Endothelial cell (in vitro differentiated cells): ENCODE measurements around the gene LCE1C. TPM values are rescaled to one million over a fixed set of nuclear protein-coding genes. Genes with fewer than 3 reads are reported as not detected.

Source experiments
- DNase-seq: peaks from one replicate; pipeline ENCODE4 v3.0.0; 2021; ENCODE audit warnings: low spot score
- H3K27ac Mint-ChIP-seq: one replicate; pipeline ENCODE4 v1.8.0; 2021; ENCODE audit warnings: mixed read lengths, inconsistent platforms; ENCODE audit not compliant: unreplicated experiment
- H3K27me3 Mint-ChIP-seq: one replicate; pipeline ENCODE4 v1.8.0; 2021; ENCODE audit warnings: mild to moderate bottlenecking, moderate library complexity, mixed read lengths, inconsistent platforms; ENCODE audit not compliant: unreplicated experiment
- H3K36me3 Mint-ChIP-seq: one replicate; pipeline ENCODE4 v1.8.0; 2021; ENCODE audit warnings: mild to moderate bottlenecking, low read depth, mixed read lengths, inconsistent platforms; ENCODE audit not compliant: unreplicated experiment
- H3K4me1 Mint-ChIP-seq: one replicate; pipeline ENCODE4 v1.8.0; 2021; ENCODE audit warnings: mild to moderate bottlenecking, mixed read lengths, inconsistent platforms; ENCODE audit not compliant: unreplicated experiment
- H3K4me3 Mint-ChIP-seq: one replicate; pipeline ENCODE4 v1.8.0; 2021; ENCODE audit warnings: mild to moderate bottlenecking, mixed read lengths, inconsistent platforms; ENCODE audit not compliant: unreplicated experiment
- H3K9me3 Mint-ChIP-seq: one replicate; pipeline ENCODE4 v1.8.0; 2021; ENCODE audit warnings: mixed read lengths, inconsistent platforms; ENCODE audit not compliant: unreplicated experiment
- long read RNA-seq: library from polyadenylated mRNA; unstranded; transcript quantifications from one replicate; pipeline ENCODE4 v2.0.0, GENCODE V29; 2020; ENCODE audit not compliant: unreplicated experiment
- total RNA-seq: library from RNA; stranded (reverse); fragmentation: NEBNext Ultra II Directional; extraction: Animal tissue kit (Norgen Biotek cat#: 25700); gene quantifications from one replicate; pipeline ENCODE4 v1.2.1, GENCODE V29; 2021; ENCODE audit not compliant: unreplicated experiment
- TF ChIP-seq, protein P1 (sequence below): fragments of 200-600 bp; sonication (generic); IDR thresholded peaks from one replicate; pipeline ENCODE4 v1.5.0; 2021; ENCODE audit warnings: antibody characterized with exemption; ENCODE audit not compliant: unreplicated experiment

LCE1C gene, protein sequence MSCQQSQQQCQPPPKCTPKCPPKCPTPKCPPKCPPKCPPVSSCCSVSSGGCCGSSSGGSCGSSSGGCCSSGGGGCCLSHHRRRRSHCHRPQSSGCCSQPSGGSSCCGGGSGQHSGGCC
- total RNA-seq, result not detected
- long read RNA-seq, result 0 reads

DNA sequence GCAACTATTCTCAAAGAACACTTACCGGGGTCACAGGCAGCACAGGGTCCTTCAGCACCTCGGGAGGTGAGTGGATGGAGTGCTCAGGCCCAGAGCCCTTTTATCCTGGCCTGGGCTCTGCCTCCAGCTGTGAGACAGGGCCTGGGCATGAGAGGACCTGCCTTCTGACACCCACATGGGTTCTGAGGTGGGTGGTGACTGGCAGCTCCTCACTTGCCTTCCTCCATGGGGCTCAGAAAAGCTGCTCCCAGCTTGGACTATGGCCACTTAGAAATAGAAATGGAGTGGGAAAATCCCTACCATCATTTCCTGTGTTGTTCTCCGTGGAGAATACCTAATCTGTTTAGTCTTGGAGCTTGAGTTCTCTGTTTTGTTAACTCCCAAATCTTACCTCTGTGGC lies at the start of gene LCE1C:
Gene LCE1C (minus strand): TSS at position 76 of the 400 bp plus-strand sequence. CDS start 1,173 bp downstream, outside the sequence.
- Mint-ChIP-seq H3K36me3 (no peaks in the 10 kb centered on the region), H3K27ac (no peak within 1 kb of the TSS), H3K4me1 (no peaks in the 10 kb centered on the region), H3K27me3 (peaks cover 2% of the 10 kb centered on the region), H3K9me3 (no peaks in the 10 kb centered on the region), H3K4me3 (no peak within 1 kb of the TSS)
- DNase-seq, result no peak
- TF ChIP-seq, protein P1, sequence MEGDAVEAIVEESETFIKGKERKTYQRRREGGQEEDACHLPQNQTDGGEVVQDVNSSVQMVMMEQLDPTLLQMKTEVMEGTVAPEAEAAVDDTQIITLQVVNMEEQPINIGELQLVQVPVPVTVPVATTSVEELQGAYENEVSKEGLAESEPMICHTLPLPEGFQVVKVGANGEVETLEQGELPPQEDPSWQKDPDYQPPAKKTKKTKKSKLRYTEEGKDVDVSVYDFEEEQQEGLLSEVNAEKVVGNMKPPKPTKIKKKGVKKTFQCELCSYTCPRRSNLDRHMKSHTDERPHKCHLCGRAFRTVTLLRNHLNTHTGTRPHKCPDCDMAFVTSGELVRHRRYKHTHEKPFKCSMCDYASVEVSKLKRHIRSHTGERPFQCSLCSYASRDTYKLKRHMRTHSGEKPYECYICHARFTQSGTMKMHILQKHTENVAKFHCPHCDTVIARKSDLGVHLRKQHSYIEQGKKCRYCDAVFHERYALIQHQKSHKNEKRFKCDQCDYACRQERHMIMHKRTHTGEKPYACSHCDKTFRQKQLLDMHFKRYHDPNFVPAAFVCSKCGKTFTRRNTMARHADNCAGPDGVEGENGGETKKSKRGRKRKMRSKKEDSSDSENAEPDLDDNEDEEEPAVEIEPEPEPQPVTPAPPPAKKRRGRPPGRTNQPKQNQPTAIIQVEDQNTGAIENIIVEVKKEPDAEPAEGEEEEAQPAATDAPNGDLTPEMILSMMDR, result no peak

DNA sequence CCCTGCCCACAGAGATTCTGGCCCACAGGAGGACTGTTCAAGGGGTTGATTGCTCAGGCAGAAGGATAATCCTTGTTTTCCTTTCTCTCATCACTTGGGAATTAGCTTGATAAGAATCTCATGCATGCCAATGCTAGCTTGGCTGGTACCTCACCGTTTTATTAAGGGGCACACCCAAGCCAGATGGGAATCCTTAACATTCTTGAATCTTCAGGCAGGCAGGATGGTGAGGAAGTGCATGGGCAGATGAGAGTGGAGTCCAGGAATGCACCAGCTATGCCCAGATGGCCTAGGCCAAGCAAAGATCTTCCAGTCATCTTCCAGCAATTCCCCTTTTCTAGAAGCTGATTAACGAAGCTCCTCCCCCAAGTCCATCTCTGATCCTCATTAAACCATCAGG lies 49.2 kb upstream of the LCE1C start:
- Mint-ChIP-seq H3K4me1 (no peaks in the 10 kb centered on the region), H3K9me3 (no peaks in the 10 kb centered on the region), H3K36me3 (no peaks in the 10 kb centered on the region), H3K27ac (no peak overlapping the region), H3K4me3 (no peak overlapping the region), H3K27me3 (no peaks in the 10 kb centered on the region)
- TF ChIP-seq, protein P1, result no peak
- no peak for DNase-seq

DNA sequence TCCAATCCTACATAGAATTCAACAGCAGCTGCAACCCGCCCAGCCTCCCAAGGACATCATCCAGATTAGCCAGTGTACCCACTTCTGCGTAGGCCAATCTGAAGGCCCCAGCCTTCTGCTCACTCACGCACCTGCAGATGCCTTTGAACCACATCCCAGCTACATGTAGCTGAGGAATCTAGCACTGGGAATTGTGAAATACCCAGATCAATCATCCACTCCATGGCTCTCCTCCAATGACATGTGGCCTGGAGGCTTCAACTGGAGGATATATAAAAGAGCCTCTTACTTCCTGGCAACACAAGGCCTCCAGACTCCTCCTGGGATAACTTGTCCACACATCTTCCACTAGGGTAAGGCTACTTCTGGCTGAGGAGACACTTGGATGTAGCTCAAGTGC lies 36.1 kb upstream of the LCE1C start, which contains the start of gene LCE6A:
Gene LCE6A (plus strand): TSS at position 301 of the 400 bp plus-strand sequence. CDS start 665 bp downstream, outside the sequence.
- peaks cover 1% of the 10 kb centered on the region for H3K27me3 Mint-ChIP-seq
- no peaks in the 10 kb centered on the region for H3K36me3 Mint-ChIP-seq
- no peaks in the 10 kb centered on the region for H3K9me3 Mint-ChIP-seq
- DNase-seq, result no peak
- TF ChIP-seq, protein P1, result no peak
- H3K4me1 Mint-ChIP-seq, result no peaks in the 10 kb centered on the region
- no peak within 1 kb of the TSS for H3K27ac Mint-ChIP-seq
- H3K4me3 Mint-ChIP-seq, result no peak within 1 kb of the TSS

DNA sequence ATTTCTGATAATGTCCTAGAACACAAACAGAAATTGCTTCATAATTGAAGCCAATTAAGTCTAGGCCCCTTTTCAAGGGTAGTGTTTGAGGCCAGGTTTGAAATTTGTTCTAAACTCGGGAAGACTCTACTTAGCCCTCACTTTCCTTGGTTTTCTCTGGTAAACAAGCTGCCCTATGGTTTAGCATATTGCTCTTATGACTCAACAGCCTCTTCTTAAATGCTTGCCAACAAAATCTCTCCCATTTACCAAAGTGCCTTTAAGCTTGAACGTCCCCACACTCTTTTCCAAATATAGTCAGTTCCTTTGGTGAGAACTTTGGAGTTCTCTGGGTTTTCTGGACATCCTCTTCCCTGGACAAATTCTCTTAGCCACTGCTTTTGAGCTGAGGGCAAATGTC lies 30.4 kb upstream of the LCE1C start:
- no peak for DNase-seq
- Mint-ChIP-seq H3K27me3 (peaks cover 1% of the 10 kb centered on the region), H3K9me3 (no peaks in the 10 kb centered on the region), H3K4me3 (no peak overlapping the region), H3K36me3 (no peaks in the 10 kb centered on the region), H3K27ac (no peak overlapping the region), H3K4me1 (no peaks in the 10 kb centered on the region)
- TF ChIP-seq, protein P1, result no peak

DNA sequence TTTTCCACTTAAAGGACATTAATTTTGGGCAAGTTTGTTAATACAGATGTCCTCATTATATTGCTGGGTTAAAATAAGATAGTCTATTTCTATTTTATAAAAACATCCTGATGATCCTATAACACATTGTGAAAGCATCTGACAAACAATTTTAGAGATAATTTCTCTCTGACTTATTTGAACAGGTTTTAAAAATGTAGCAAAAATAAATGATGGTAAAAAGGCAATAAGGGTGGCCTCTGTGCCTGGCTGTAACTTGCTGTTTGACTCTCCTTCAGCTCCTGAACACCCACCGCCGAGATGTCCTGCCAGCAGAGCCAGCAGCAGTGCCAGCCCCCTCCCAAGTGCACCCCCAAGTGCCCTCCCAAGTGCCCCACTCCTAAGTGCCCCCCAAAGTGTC lies 20.7 kb upstream of the LCE1C start, which contains the start of gene LCE1A:
Gene LCE1A (plus strand): TSS at position 301 of the 400 bp plus-strand sequence. CDS start 0 bp downstream, at position 301.
- DNase-seq, result no peak
- Mint-ChIP-seq H3K36me3 (no peaks in the 10 kb centered on the region), H3K4me3 (no peak within 1 kb of the TSS), H3K9me3 (no peaks in the 10 kb centered on the region), H3K27me3 (no peaks in the 10 kb centered on the region), H3K27ac (no peak within 1 kb of the TSS), H3K4me1 (peaks cover 3% of the 10 kb centered on the region)
- TF ChIP-seq, protein P1, result no peak
